Activated CD8-positive, alpha-beta memory T cell treated with anti-CD3 and anti-CD28 coated beads for 48 hours (primary cell): Measurements from ENCODE around the gene NDUFV3.
"Not testable (repeated sequence)": the region's sequence is repeated elsewhere in the genome, so short reads cannot be mapped to it uniquely, and the experiment has no call there.

ENCODE experiments used
- DNase-seq, 3 experiments: peaks; one replicate each; pipeline ENCODE4 v3.0.0-alpha.2; 2020; ENCODE audit warnings: low read depth in 2 of 3, low spot score in 2 of 3

The NDUFV3 gene

GRCh38 chr21:42933973-42934372, 40.9 kb downstream of the NDUFV3 start:
- DNase-seq: not testable (repeated sequence)

GRCh38 chr21:42936360-42936759, 43.3 kb downstream of the NDUFV3 start:
- DNase-seq: not testable (repeated sequence)

DNA sequence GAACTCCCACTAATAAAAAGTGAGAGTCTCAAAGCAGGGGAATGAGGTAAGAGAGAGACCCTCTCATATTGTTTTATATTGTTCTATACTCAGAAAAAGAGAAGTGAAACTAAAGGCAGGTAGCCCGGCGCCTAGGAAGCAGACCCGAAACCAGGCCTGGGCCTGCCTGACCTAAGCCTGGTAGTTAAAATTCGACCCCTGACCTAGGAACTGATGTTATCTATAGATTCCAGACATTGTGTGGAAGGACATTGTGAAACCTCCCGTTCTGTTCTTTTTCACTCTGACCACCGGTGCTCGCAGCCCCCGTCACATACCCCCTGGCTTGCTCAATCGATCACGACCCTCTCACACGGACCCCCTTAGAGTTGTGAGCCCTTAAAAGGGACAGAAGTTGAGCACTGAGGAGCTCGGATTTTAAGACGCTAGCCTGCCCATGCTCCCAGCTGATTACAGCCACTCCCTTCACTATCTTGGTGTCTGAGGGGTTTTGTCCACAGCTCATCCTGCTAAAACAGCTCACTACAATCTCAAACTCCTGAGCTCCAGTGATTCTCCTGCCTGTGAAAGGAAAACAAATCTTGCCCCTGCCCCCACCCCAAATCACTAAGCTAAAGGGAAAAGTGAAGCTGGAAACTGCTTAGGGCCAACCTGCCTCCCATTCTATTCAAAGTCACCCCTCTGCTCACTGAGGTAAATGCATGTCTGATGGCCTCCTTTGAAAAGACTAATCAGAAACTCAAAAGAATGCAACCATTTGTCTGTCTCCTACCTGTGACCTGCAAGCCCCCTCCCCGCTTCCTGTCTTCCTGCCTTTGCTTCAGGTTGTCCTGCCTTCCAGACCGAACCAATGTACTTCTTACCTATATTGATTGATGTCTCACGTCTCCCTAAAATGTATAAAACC, 44.2 kb downstream of the NDUFV3 start:
- DNase-seq: not testable (repeated sequence)

DNA sequence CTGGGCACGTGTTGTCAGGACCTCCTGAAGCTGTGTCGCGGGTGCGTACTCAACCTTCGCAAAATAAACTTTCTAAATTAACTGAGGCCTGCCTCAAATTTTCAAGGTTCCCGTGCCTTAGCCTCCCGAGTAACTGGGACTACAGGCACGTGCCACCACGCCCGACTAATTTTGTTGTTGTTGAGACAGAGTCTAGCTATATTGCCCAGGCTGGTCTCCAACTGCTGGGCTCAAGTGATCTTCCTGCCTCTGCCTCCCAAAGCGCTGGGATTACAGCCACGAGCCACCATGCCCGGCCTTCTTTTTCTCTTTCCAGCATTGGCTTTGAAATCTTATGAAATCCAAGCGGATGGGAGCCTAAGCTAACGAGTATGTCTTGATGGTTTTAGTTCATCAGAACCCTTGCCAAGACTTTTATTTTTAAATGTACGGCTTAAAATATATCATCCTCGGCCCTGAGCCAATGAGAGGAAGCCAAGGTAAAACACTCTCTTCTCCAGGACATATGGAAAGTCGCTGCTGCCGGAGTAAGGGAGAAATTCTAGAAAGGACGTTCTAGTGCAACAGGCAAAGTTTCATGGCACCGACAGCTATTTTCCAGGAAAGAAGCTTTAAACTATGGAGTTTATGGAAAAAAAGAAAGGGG, 45.0 kb downstream of the NDUFV3 start:
- no peak for DNase-seq

- DNase-seq: not testable (repeated sequence)
Measured at GRCh38 chr21:42938606-42938995, 45.5 kb downstream of the NDUFV3 start.

- DNase-seq: no peak
Measured at GRCh38 chr21:42939582-42940413, 46.7 kb downstream of the NDUFV3 start.

GRCh38 chr21:42941696-42942085, 48.6 kb downstream of the NDUFV3 start:
- no peak for DNase-seq

- no peak for DNase-seq
Measured at GRCh38 chr21:42942244-42942643, 49.1 kb downstream of the NDUFV3 start.

DNA sequence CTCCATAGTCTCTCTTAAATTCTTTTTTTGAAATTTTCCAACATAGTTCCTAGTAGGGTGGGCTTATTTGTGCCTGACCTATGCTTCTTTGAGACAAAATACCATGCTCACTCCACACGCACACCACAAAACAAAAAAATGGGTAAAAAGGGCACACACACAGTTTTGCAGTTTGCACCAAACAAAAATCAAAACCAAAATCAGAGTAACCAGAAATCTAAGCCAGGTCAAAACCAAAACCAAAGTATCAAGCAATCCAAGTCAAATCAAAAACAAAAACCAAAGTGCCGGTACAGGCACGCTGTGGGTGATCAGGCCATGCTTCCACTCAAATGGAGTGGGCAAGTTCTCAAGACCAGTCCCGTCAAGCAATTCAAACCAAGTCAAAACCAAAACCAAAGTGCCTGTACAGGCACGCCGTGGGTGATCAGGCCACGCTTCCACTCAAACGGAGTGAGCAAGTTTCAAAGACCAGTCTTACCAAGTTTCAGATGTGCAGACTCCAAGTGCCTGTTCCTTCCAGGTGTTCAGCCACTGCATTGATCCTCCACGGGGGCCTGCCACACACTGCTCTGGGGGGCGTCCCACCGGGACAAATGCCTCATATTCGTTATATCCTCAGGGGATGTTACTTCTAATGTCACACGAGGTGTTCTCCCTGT, 56.1 kb downstream of the NDUFV3 start:
- not testable (repeated sequence) for DNase-seq

DNA sequence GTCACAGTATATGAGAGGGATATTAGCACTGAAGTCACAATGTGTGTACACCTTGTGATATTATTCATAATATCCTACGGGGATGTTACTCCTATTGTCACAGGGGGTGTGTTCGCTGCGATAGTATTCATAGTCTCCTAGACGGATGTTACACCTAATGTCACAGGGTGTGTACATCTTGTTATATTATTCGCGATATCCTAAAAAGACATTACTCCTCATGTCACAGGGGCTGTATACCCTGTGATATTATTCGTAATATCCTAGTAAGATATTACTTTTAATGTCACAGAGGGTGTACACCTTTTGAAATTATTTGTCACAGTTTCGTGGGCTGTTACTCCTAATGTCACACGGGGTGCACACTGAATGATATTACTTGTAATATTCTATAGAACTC, 58.1 kb downstream of the NDUFV3 start:
- DNase-seq: not testable (repeated sequence)

GRCh38 chr21:42956824-42957630, 63.9 kb downstream of the NDUFV3 start:
- DNase-seq: no peak

DNA sequence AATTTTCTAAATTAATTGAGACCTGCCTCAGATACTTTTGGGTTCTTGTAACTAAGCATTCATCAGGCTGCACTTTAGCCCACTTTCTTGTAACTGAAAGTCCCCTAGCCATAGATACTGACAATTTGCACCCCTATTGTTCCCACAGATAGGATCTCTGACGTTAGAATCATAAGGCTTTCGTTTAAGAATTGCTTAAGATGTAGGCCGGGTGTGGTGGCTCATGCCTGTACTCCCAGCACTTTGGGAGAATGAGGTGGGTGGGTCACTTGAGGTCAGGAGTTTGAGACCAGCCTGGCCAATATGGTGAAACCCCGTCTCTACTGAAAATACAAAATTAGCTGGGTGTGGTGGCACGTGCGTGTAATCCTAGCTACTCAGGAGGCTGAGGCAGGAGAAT, 65.0 kb downstream of the NDUFV3 start:
- DNase-seq: not testable (repeated sequence)

GRCh38 chr21:42959728-42960127, 66.6 kb downstream of the NDUFV3 start:
- no peak for DNase-seq

GRCh38 chr21:42962380-42963007, 69.4 kb downstream of the NDUFV3 start:
- DNase-seq: no peak
